Bronchial epithelial cell (primary cell): ENCODE data around the gene VTI1A. TPM values are rescaled to one million over a fixed set of nuclear protein-coding genes. Genes with fewer than 3 reads are reported as not detected.

Experiments
- DNase-seq: peaks from one replicate; pipeline ENCODE4 v3.0.0-alpha.2; 2010; ENCODE audit warnings: low read depth
- FAIRE-seq: peaks from 2 replicates; lab custom pipeline; 2011; peaks lifted over from hg19 to GRCh38; lab: Jason Lieb, UNC
- H3K27me3 ChIP-seq: 2 replicates; pipeline ENCODE4 v1.5.1; 2011; ENCODE audit warnings: low read length; ENCODE audit not compliant: control insufficient read depth, insufficient read depth
- H3K36me3 ChIP-seq: 2 replicates; pipeline ENCODE4 v1.5.1; 2011; ENCODE audit warnings: low read length; ENCODE audit not compliant: control insufficient read depth, insufficient read depth
- H3K4me3 ChIP-seq: 2 replicates; pipeline ENCODE4 v1.5.1; 2011; ENCODE audit warnings: mild to moderate bottlenecking, low read depth, low read length, control low read depth
- total RNA-seq: library from RNA; depleted of rRNA; stranded (reverse); fragments of >200 nt; gene quantifications from 2 replicates; pipeline ENCODE4 v1.2.1, GENCODE V29; 2014
- TF ChIP-seq, protein P1 (sequence below): IDR thresholded peaks from 2 replicates; pipeline ENCODE4 v1.5.1; 2011; ENCODE audit warnings: mild to moderate bottlenecking, moderate library complexity, low read length, control low read depth, inconsistent platforms; ENCODE audit not compliant: insufficient read depth, severe bottlenecking

VTI1A gene
- total RNA-seq, 1 donor from 2014 or later, result 36.6 TPM

DNA sequence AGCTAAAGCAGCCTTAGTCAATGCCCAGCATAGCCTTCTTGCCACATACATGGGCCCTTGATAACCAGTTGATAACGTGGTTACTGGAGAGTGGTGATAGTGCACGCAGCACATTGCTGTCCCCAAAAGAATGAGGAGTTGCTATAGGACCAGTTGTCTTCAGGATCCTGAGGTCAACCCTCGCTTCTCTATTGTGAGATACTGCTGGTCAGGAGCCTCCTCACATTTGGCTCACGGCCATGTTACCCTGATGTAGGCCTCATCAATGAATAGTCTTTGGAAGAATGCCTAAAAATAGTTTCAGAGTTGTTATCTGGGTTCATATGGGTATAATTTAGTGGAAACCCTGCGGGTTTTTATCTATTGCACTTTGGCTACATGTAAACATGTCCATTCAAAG lies 230.7 kb downstream of the VTI1A start:
- Histone ChIP-seq H3K27me3 (no peaks in the 10 kb centered on the region), H3K4me3 (no peak overlapping the region), H3K36me3 (no peaks in the 10 kb centered on the region)
- TF ChIP-seq, protein P1, sequence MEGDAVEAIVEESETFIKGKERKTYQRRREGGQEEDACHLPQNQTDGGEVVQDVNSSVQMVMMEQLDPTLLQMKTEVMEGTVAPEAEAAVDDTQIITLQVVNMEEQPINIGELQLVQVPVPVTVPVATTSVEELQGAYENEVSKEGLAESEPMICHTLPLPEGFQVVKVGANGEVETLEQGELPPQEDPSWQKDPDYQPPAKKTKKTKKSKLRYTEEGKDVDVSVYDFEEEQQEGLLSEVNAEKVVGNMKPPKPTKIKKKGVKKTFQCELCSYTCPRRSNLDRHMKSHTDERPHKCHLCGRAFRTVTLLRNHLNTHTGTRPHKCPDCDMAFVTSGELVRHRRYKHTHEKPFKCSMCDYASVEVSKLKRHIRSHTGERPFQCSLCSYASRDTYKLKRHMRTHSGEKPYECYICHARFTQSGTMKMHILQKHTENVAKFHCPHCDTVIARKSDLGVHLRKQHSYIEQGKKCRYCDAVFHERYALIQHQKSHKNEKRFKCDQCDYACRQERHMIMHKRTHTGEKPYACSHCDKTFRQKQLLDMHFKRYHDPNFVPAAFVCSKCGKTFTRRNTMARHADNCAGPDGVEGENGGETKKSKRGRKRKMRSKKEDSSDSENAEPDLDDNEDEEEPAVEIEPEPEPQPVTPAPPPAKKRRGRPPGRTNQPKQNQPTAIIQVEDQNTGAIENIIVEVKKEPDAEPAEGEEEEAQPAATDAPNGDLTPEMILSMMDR, result no peak
- FAIRE-seq, result peak; percentile 90
- no peak for DNase-seq

DNA sequence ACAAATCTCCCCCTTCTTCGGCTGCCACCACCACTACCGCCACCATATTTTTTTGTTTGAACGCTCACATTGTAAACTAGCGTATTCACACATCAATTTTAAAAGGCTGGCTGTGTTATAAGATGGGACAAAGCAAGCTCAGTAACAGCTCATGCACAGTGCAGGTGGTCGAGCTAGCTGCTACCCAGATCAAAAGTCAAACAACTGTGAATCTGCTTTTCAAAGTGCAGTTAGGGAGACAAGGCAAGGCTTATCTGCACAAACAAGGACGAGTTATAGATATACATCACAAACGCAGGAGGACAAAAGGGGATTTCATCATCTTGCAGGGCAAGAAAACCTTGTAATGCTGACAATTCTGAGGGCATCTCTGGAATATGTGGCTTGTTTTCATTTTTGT lies 231.6 kb downstream of the VTI1A start:
- no peak overlapping the region for H3K4me3 ChIP-seq
- TF ChIP-seq, protein P1, result no peak
- DNase-seq (no peak), FAIRE-seq (no peak)
- H3K27me3 ChIP-seq, result no peaks in the 10 kb centered on the region
- H3K36me3 ChIP-seq, result no peaks in the 10 kb centered on the region

DNA sequence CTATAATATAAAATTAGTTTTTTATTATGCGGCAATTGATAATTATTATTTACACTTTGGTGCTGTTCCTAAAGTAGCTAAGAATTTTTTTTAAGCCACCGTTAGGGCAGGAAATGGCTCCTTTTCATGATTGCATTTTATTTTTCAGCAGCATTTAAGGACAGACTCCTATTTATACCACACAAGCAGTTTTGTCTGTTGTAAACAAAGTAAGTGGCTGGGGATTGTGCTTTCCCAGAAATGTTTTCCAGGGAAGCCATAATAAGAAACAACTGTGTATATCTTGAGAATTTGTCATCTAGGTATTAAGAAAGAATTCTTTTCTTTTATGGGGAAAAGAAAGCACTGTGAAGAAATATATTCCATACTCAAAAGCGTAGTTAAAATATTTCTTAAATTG lies 232.0 kb downstream of the VTI1A start:
- H3K4me3 ChIP-seq, result no peak overlapping the region
- no peaks in the 10 kb centered on the region for H3K27me3 ChIP-seq
- DNase-seq (no peak), FAIRE-seq (no peak)
- TF ChIP-seq, protein P1, result no peak
- H3K36me3 ChIP-seq, result no peaks in the 10 kb centered on the region

DNA sequence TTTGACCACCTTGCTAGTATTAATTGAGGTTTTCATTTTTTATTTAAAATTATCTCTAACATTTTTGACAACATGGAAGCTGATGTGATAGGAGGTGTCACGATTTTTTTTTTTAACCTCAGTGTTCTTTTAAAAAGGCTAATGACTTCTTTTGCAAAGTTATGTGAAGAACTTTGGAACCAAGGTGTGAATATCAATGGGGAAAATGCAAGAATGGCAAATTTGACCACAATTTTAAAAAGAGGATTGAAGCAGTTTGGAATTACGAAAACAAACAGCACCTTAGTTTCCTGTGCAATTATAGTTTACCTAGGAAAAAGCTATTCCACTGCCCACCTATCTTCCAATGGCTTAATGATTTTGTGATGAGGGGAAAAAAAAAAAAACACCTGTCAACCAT lies 232.4 kb downstream of the VTI1A start:
- DNase-seq (no peak), FAIRE-seq (no peak)
- Histone ChIP-seq H3K4me3 (no peak overlapping the region), H3K36me3 (no peaks in the 10 kb centered on the region), H3K27me3 (no peaks in the 10 kb centered on the region)
- TF ChIP-seq, protein P1, result no peak

DNA sequence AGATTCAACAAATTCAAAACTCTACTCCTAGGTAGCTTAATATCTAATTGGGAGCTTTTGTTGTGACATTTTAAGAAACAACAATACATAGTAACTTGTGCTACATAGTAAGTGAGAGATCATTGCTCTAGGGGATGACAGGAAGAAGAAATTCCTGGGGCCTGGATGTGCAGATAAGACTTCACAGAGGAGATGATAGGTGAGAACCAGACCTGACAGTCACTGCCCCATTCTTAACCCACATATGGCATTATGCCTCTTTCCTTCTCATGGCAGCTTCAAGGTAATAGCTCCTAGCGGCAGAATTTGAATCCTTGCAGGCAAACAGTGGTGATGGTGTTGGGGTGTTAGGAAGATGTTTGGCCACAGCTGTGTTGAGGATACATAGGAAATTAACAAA lies 233.6 kb downstream of the VTI1A start:
- Histone ChIP-seq H3K4me3 (no peak overlapping the region), H3K36me3 (no peaks in the 10 kb centered on the region), H3K27me3 (no peaks in the 10 kb centered on the region)
- no peak for FAIRE-seq
- DNase-seq, result no peak
- TF ChIP-seq, protein P1, result no peak

DNA sequence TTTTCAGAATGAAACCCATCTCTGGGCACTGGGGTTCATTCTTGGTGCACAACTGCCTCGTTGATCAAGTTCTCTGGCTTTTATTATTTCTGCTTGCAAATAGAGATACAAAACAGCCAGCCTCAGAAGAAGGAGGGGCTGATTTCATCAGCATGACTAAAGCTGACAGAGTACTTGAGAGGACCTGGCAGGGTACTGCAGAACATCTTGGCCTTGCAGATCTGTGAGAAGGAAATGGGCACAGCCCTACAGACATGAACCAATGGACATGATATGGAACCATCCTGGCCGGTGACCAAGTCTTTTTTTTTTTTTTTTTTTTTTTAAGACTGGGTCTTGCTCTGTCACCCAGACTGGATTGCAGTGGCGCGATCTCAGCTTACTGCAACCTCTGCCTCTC lies 240.6 kb downstream of the VTI1A start:
- Histone ChIP-seq H3K27me3 (no peaks in the 10 kb centered on the region), H3K4me3 (no peak overlapping the region), H3K36me3 (no peaks in the 10 kb centered on the region)
- peak; percentile 61 for DNase-seq
- no peak for FAIRE-seq
- TF ChIP-seq, protein P1, result no peak
